ENCODE data around the gene RGS2. TPM values are rescaled to one million over a fixed set of nuclear protein-coding genes. Genes with fewer than 3 reads are reported as not detected.

The RGS2 gene
- total RNA-seq, 1 donor from 2014 or later = 14.4 TPM

GRCh38 chr1:192795916-192796618 lies 12.8 kb upstream of the RGS2 start:
- no peak overlapping the region for H3K9ac ChIP-seq
- H3K4me3 ChIP-seq = no peak overlapping the region
- no peak overlapping the region for H2AFZ ChIP-seq (replicated peaks)
- H3K9me3 Mint-ChIP-seq = no peaks in the 10 kb centered on the region
- no peaks in the 10 kb centered on the region for H4K20me1 ChIP-seq (ENCODE audit: low read depth)
- no peaks in the 10 kb centered on the region for H3K79me2 ChIP-seq (ENCODE audit: low read depth)
- H3K27me3 ChIP-seq = no peaks in the 10 kb centered on the region
- H3K4me1 ChIP-seq = peaks cover 9% of the 10 kb centered on the region
- H3K4me1 Mint-ChIP-seq = no peaks in the 10 kb centered on the region
- H3K36me3 Mint-ChIP-seq = no peaks in the 10 kb centered on the region
- DNase-seq (ENCODE audit: low spot score) = no peak
- no peaks in the 10 kb centered on the region for H3K9me3 ChIP-seq (ENCODE audit: low read depth)
- H3K27ac Mint-ChIP-seq = no peak overlapping the region
- no peak overlapping the region for H3K4me2 ChIP-seq
- TF ChIP-seq EZH2 (IDR thresholded peaks at IDR 0.05) = no peak
- no peak for TF ChIP-seq CTCF (IDR thresholded peaks at IDR 0.05)
- TF ChIP-seq EZH2phosphoT487 (IDR thresholded peaks at IDR 0.05) = no peak
- H3K4me3 Mint-ChIP-seq = no peak overlapping the region
- no peak overlapping the region for H3K27ac ChIP-seq
- H3F3A ChIP-seq (ENCODE audit: low read depth) = no peaks in the 10 kb centered on the region
- H3K36me3 ChIP-seq = no peaks in the 10 kb centered on the region
- H3K27me3 Mint-ChIP-seq (ENCODE audit: insufficient read depth, low read depth) = peaks cover 6% of the 10 kb centered on the region

- TF ChIP-seq EZH2phosphoT487 (IDR thresholded peaks at IDR 0.05) (no peak), CTCF (IDR thresholded peaks at IDR 0.05) (no peak), EZH2 (IDR thresholded peaks at IDR 0.05) (no peak)
- no peaks in the 10 kb centered on the region for H3K4me1 Mint-ChIP-seq
- Histone ChIP-seq H3K9ac (no peak overlapping the region), H3K9me3 (ENCODE audit: low read depth) (no peaks in the 10 kb centered on the region), H3K27me3 (no peaks in the 10 kb centered on the region), H3K4me2 (no peak overlapping the region), H3K36me3 (no peaks in the 10 kb centered on the region), H3K4me3 (no peak overlapping the region), H3K27ac (no peak overlapping the region), H3K4me1 (peaks cover 9% of the 10 kb centered on the region), H4K20me1 (ENCODE audit: low read depth) (no peaks in the 10 kb centered on the region), H3K79me2 (ENCODE audit: low read depth) (no peaks in the 10 kb centered on the region), H3F3A (ENCODE audit: low read depth) (no peaks in the 10 kb centered on the region), H2AFZ (replicated peaks) (no peak overlapping the region)
- H3K36me3 Mint-ChIP-seq = no peaks in the 10 kb centered on the region
- H3K27me3 Mint-ChIP-seq (ENCODE audit: insufficient read depth, low read depth) = peaks cover 3% of the 10 kb centered on the region
- H3K9me3 Mint-ChIP-seq = no peaks in the 10 kb centered on the region
- H3K27ac Mint-ChIP-seq = no peak overlapping the region
- DNase-seq (ENCODE audit: low spot score) = no peak
- H3K4me3 Mint-ChIP-seq = no peak overlapping the region
These were observed 11.7 kb upstream of the RGS2 start for GRCh38 chr1:192797143-192797542.

- H2AFZ ChIP-seq (replicated peaks) = no peak overlapping the region
- H4K20me1 ChIP-seq (ENCODE audit: low read depth) = no peaks in the 10 kb centered on the region
- H3K36me3 ChIP-seq = no peaks in the 10 kb centered on the region
- H3F3A ChIP-seq (ENCODE audit: low read depth) = no peaks in the 10 kb centered on the region
- H3K27me3 ChIP-seq = no peaks in the 10 kb centered on the region
- H3K9me3 ChIP-seq (ENCODE audit: low read depth) = no peaks in the 10 kb centered on the region
- H3K27me3 Mint-ChIP-seq (ENCODE audit: insufficient read depth, low read depth) = peaks cover 3% of the 10 kb centered on the region
- H3K9ac ChIP-seq = no peak overlapping the region
- no peak overlapping the region for H3K27ac ChIP-seq
- H3K4me3 Mint-ChIP-seq = no peak overlapping the region
- H3K4me1 ChIP-seq = peaks cover 9% of the 10 kb centered on the region
- H3K27ac Mint-ChIP-seq = no peak overlapping the region
- no peak for DNase-seq (ENCODE audit: low spot score)
- no peak for TF ChIP-seq EZH2 (IDR thresholded peaks at IDR 0.05)
- no peak for TF ChIP-seq CTCF (IDR thresholded peaks at IDR 0.05)
- TF ChIP-seq EZH2phosphoT487 (IDR thresholded peaks at IDR 0.05) = no peak
- no peaks in the 10 kb centered on the region for H3K4me1 Mint-ChIP-seq
- no peak overlapping the region for H3K4me2 ChIP-seq
- H3K9me3 Mint-ChIP-seq = no peaks in the 10 kb centered on the region
- H3K36me3 Mint-ChIP-seq = no peaks in the 10 kb centered on the region
- H3K79me2 ChIP-seq (ENCODE audit: low read depth) = no peaks in the 10 kb centered on the region
- H3K4me3 ChIP-seq = no peak overlapping the region
These were observed 10.9 kb upstream of the RGS2 start for GRCh38 chr1:192797891-192798290.
